NCI-H345 (cell line): ENCODE results near the gene MUC13.

ENCODE experiments used
- DNase-seq: peaks from one replicate; lab custom pipeline; 2025; lab: John Stamatoyannopoulos, UW

Gene MUC13

DNA sequence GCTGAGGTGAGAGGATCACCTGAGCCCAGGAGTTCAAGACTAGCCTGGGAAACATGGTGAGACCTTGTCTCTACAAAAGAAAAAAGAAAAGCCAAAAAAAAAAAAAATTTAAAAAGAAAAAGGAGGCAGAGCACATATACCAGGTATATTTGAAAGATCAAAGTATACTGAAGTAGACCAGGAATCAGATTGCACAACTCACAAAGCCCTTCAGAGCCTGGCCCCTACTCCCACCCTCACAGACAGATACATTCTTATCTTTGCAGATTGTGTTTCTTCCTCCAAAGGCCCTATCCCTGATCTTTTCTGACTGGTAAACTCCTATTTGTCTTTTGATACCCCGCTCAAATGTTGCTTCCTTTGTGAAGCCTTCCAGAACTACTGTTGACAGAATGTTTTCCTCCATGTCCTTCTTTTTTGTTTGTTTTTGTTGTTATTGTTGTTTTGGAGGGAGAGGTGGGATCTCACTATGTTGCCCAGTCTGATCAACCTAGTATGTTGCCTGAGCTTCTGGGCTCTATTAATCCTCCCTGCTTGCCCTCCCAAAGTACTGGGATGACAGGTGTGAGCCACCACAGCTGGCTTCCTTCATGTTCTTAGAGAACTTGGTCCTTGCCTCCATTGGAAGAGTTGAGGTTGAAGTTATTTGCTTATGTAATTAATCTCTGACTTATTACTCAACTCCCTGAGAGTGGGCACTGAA is 37.6 kb downstream of the MUC13 start:
- no peak for DNase-seq

DNA sequence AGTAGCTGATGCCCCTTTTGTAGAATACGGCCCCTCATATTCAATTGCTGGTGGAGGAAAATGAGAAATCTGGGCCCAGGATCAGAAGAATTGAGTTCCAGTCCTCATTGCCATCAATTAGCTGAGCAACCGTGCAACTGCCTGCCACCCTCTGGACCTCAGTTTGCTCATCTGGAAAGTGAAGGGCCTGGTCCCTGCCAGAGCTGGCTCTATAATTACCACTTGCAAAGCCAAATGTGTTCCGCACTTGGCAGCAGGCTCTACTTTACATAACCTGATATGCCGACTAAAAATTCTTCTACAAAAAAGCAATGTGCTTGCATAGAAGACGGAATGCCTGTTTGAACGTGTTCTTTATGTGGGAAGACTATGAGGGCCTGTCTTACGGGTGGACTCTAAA is 38.8 kb downstream of the MUC13 start:
- DNase-seq = no peak

DNA sequence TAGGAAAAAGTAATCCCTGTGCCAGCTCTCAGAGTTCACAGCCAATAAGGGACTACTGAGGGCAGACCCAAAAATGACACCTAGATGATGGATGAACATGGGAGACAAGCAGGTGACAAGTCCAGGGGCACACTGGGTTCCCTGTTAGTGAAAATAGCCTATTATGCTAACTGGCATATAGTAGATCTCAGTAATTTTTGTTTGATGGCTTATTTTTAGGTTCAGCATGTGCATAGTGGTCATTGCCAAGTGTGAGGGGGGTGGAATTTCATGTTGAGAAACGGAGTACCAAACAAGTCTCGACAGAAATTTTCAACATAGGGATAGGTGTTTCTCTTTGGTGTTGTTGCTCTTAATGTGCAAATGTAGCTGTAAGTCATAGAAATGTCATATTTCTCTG is 41.0 kb downstream of the MUC13 start:
- no peak for DNase-seq

DNA sequence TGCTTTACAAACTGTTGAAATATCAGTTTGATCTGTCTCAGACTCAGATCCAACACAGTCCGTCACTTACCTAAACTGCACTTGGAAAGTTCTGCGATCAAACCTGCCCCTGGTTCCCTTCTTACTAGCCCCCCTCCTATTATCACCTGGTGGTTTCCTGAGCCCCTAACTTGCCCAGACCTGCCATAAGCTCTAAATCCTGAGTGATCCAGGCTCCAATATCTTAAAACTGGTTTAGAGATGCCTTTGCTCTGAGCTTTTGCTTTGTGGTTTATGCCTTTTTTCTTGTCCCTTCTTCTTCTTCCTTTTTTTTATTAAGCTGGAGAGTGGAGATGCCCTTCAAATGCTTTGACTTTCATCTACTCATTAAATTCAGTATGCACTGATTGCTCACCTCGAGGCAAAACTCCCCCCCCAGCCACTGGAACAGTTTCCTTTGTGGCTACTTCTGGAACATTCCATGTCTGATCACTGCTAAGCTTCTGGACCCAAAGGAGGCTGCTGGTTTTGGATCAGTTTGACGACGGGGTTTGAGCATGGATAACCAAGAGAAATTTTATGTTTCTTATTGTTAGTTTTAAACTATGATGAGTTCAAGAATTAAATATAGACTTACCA is 43.9 kb downstream of the MUC13 start:
- DNase-seq = no peak

DNA sequence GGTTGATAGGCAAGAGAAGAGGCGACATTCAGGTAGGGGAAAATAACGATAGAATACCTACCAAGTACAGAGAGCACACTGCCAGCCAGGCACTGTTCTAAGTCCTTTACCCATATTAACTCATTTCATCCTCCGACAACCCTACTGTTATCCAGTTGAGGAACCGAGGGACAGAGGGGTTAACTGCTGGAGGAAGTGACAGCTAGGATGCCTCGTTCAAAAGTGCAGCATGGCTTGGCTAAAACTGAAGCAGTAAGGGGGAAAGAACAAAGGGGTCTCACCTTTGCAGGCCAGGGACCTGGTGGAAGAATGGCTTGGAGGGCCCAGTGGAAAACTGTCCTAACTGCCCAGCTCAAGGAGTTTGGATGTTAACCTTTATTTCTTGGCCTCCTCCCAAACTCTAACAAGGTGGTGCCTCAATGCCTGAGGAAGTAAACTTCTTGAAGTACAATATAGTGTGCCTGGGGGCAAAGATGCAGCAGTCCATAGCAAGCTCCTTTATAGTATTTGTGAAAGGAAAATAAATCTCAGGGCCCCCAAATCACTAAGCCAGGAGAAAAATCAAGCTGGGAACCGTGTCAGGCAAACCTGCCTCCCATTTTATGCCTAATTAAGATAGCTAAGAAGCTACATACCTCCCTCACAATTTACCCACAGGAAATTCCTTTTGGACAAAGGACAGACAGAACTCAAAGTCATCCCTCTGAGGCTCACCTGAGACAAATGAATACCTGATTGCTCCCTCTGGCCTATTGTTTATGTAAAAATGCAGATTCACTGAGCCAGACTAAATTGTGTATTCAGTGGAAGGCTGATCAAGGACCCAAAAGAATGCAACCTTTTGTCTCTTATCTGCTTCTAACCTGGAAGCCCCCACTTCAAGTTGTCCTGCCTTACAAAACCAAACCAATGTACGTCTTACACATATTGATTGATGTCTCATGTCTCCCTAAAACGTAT is 45.8 kb downstream of the MUC13 start:
- no peak for DNase-seq

DNA sequence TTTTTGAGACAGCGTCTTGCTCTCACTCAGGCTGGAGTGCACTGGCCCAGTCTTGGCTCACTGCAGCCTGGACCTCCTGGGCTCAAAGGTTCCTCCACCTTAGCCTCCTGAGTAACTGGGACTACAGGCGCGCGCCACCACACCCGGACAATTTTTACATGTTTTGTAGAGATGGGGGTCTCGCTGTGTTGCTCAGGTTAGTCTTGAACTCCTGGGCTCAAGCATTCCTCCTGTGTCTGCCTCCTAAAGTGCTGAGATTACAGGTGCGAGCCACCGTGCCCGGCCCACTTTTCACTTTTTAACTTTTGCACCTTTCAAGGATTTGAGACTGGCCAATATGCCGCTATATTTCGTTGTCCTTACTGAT is 46.6 kb downstream of the MUC13 start:
- no peak for DNase-seq

DNA sequence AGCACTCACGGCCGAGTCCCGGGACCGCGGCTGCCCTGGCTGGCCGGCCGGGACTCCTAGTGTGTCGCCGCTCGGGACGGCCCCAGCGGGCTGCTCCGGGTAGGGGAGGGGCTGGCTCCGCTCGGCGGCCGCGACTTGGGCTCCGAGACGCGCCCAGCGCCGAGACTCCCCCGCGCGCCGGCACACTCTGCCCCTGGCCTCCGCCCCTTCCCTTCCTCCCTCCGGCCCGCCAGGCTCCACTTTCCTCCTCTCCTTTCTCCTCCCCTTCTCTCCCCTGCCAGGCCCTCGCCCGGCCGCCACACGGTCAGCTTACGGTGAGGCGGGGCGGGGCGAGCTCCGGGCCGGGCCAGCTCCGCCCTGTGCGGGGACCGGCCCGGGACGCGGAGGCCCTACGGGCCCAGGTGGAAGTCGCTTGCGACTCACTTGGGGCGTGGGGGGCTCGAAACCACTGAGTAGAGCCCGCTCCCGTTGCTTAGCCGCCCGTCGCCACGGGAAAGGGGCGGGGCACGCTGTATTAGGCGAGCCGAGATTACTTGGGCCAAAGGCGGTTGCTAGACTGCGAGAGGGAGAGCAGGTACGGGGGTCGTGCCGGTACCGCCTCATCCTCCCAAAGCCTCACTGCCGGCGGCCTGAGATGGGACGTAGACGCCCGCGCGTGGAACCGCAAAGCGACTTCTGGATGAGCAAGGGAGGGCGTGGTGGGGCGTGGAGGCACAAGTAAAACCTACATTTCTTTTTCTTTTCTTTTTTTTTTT is 47.2 kb downstream of the MUC13 start, which contains the start of gene ITGB5:
Gene ITGB5, minus strand, starts transcription at position 189 of the 755 bp plus-strand sequence. CDS start 365 bp downstream, outside the sequence.
- DNase-seq = no peak

DNA sequence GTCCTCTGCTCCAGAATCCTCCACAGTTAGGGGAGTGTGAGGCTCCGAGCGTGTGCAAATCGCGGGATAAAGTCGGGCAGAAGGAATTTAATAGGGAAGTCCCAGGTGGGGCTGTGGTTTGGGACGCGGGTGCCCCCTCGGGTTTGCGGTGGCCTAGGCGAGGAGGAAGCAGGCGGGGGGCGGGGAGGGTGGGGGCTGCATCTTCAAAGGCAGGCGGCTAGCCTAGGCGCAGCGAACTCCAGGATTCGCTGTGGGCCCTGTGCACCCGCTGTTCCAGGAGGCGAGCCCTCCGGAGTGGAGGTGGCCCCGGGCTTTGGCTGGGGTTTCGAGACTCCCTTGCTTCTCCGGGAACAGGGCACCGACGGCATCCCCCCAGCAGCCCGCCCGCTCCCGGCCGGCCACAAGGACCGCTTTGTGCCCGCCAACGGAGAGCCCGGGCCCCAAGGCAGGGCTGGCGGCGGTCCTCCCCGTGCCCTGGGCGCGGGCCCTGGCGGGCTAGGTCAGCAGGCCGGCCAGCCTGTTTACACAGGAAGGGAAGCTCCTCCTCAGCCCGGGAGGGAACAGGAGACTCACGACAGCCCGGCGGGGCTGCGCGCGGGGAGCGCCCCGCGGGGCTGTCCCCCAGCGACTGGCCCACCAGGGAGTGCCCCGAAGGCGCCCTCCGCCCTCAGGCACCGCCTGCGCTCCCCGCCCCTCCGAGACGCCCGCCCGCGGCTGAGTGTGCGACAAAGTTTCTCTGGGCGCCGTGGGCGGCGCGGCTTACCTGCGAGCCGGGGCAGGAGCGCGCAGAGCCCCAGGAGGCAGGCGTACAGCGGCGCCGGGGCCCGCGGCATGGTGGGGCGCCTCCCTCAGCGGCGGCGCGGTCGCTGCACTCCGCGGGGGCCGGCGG is 48.1 kb downstream of the MUC13 start:
- no peak for DNase-seq

DNA sequence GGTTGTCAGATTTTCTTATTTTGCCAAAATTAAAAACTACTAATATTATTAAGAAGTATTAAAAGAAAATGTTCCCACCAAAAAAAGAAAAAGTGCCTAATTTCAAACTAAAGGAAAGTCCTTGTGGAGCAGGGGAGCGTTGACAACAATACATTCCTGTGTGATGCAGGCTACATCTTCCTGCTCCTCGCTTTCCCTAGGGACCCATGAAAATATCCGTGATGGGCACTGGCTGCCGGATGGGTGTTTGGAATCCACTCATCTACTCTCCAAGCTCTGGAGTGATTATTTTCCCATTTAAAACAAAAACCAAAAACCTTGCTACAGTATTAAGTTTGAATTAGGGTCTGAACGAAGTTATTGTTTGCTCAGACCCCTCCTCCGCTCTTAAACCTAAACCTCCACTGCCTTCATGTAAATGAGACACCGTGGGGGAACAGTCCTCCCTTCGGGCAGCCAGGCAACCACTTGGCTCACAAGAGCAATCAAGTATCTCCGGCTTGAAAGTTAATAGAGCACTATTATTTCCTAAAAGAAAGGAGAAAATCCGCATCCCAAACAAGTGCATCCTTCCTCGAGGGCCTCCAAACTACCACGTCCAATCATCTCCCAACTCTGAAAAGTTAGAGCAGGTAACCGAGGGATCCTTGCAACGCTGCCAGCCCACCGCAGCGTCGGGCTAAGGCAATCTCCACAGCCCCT is 48.9 kb downstream of the MUC13 start:
- no peak for DNase-seq

DNA sequence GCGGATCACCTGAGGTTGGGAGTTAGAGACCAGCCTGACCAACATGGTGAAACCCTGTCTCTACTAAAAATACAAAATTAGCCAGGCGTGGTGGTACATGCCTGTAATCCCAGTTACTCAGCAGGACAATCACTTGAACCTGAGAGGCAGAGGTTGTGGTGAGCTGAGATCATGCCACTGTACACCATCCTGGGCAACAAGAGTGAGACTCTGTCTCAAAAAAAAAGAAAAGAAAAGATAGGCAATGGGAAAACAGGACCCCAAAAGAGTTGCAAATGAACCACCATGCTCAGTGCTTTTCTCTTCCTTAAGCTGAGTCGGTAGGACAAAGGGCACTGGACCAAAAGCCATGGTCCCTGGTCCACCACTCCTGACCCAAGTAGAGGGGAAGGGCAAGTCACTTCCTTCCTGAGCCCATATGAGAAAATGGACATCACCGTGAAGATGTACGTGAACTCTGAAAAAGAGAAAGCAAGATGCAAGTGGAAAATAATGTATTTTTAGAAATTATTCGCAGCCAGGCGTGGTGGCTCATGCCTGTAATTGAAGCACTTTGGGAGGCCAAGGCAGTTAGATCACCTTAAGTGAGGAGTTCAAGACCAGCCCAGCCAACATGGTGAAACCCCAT is 50.0 kb downstream of the MUC13 start:
- no peak for DNase-seq

DNA sequence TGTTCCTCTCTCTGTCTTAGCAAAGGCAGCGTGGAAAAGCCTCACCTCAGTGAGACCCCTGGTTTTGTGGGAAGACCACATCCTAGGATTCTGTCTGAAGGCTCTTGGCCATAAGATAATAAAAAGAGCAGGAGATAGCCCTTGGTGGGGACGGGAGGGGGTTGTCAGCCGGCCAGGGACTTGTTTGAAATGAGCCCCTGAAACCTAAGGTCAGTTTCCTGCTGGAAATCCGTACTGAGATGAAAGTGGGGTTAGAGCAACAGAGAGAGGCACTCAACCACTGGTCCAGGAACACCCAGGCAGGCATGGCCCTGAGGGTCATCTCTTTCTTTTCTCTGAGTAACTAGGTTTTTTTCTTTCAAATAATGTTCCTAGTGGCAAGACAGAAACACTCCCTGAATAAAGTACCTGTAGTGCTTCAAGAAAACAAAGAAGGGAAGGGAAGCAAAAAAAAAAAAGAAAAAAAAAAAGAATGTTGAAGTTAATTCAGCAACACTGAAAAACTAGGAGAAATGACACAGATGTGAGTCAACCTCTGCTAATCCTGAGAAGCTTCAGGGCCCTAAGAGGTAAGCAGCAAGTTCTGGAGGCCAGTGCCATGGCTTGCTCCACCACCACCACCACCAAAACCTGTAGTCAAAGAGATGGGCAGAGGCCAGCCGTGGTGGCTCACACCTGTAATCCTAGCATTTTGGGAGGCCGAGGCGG is 50.6 kb downstream of the MUC13 start:
- DNase-seq = no peak

DNA sequence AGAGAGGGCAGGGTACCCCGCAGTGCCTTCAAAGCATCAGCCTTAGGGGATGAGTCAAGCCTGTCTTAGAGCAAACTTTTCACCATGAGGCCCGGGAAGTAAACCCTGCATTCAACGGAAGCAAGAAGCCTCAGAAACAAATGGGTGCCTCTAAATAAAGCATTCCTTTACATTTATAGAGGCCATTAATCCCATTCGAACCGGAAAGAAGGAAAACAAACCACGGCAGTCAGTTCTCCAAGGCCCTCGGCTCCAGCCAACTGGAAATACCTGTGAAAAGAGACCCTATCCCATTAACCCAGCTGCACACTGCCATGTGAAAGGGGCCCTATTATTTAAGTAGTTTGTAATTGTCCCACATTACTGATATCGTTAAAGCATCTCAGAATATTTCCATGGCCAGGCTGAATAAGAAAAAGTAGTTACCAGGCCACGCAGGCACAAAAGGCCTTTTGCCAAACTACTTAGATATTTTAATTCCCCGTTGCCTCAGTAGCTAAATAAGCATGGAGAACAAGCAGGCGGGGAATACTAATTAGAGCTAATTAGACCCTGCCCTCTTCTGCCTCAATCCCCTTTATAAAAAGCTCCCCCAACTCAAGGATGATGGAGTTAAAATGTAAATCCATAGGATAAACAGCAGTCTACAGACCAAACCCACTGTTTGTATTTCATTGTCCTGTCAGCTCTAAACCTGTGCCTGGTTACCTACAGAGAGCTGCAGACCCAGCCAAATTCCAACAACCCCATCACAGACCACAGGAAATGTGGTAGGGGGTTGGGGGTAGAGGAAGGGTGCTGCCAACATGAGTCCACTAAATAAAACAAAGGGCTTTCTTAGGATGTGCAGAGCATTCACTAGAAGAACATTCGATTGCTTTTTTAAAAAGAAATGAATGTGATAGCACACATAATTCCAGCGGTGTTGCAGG is 51.5 kb downstream of the MUC13 start:
- no peak for DNase-seq

DNA sequence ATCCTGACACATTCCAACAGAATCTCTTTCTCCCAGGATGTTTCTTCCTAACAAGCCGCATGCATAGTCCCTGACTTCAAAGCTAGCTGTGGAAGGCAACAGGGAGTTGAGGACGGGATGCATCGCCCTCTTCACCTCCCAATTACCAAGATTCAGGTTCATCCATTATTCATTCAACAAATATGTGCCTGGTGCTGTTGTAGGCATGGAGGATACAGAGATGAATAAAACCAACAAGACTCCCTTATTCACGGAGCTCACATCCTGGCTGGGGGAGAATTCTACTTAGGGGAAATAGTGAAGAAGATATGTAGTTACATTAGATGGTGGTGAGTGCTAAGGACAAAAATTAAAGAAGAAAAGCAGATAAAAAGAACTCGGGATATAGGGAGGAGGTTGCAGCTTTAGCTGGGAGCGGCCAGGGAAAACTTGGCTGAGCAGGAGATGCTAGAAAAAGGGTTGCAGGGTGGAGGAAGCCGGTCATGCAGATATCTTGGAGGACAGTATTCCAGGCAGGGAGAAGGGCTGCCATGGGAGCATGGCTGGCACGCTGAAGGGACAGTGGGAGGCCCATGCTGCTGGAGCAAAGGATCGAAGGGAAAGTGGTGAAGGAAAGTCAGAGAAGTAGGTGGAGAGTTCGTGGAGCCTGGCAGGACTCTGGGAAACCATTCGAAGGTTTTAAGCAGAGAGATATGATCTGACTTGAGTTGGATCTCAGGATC is 52.4 kb downstream of the MUC13 start:
- DNase-seq = no peak

DNA sequence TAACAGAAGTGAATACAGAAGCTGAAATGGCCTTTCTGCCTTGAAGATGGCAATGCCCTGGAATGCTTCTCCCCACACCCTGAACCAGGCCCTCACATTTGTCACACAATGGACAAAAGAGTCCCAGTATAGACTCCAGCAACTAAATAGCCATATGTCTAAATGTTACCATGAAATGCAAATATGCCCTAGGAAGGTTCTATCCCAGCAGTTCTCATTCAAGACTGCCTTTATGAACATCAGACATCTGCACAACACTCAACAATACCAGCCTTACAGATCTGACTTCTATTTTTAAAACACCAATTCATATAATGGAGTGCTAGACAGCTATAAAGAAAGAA is 55.2 kb downstream of the MUC13 start:
- DNase-seq = no peak

DNA sequence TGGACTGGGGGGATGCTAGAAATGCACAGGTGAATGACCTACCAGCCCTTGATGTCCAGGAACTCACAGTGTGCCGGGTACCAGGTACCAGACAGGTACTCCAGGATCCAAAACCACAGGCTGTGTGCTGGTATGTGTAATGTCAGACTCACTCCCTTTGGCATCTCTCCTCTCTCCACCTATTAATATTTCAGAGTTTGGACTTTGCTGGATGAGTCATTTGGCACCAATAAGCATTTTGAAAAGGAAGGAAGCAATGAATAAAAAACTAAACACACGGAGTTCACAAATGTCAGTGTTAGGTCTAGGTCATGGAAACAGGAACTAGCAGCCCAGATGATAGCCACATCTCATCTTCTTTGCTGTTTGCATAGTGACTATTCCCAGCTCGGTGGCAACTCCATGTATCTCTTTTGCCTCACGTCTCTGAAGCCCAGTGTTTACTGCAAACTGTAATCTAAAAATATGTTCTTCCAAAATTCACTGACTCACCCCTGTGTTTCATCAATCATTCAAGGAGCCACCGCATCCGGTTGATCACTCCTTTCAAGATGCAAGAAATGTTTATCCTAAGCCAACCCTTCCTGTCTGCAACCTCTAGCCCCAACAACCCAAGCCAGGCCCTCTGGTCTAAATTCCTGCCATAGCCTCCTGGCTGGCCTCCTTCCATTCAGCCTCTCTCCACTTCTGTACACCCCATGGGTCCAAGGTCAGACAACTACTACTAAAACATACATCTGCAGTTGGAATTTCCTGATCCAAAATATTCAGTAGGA is 55.8 kb downstream of the MUC13 start:
- no peak for DNase-seq

DNA sequence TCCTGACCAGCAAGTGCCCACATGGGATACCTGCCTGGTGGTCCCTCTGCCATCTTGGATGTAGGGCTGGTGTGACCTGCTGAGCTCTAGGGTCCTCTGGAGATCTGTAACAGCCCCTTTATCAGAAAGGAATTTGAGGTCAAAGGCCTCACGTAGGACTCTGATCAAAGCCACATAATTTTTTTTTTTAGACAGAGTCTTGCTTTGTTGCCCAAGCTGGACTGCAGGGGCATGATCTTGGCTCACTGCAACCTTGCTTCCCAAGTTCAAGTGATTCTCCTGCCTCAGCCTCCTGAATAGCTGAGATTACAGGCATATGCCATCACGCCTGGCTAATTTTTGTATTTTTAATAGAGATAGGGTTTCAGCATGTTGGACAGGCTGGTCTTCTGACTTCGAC is 56.9 kb downstream of the MUC13 start:
- no peak for DNase-seq

DNA sequence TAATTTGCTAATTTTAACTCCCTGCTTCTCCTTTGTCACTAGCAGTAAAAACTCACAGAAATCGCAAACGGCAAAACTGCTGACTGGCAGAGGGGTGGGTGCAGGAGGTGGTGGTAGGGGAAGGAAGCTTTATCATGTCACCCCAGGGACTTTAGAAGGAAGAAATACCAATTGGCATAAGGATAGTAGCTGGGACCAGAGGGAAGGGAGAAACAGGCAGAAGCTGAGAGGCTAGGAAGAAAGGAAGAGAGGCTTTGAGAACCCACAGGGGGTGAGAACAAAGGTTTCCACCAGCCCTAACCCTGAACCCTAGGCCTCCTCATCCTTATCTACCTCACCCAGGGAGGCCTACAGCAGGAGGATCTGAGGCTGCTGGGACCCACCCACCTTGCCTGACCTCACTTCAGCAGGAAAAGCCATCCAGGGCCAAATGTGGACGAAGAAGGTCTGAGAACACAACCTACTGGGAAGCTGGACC is 58.1 kb downstream of the MUC13 start:
- no peak for DNase-seq
